NB4 (cell line): ENCODE measurements around the gene NPL.

ENCODE experiments used
- CTCF ChIP-seq: IDR thresholded peaks from one replicate; pipeline ENCODE4 v1.5.1; 2012; ENCODE audit warnings: low read depth, low read length
- MAX ChIP-seq: IDR thresholded peaks from 2 replicates; pipeline ENCODE4 v1.6.1; 2011; ENCODE audit warnings: low read depth, low read length
- MYC ChIP-seq: IDR thresholded peaks from 2 replicates; pipeline ENCODE4 v1.6.1; 2011; ENCODE audit warnings: low read depth, low read length
- POLR2A ChIP-seq: IDR thresholded peaks from 2 replicates; pipeline ENCODE4 v1.6.1; 2011; ENCODE audit warnings: mild to moderate bottlenecking; ENCODE audit not compliant: insufficient read length; ENCODE audit errors: extremely low read depth

DNA sequence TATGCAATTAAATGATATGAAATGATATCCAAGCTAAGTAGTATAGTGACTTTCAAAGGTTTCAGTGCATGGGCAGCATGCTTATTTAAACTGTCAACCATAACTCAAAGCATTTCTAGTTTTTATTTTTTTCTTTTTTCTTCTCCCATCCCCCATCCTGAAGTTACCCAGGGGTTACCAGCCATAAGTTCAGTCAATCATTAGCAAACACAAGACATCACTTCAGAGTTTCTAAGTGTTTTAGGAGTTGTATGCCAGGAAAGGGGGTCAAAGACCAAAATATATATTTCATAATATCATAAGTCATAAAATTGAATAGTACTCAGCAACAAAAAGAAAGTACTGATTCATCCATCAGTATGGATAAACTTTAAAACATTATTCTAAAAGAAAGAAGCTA lies 78.3 kb downstream of the NPL start:
- TF ChIP-seq CTCF (no peak), MAX (no peak), POLR2A (no peak), MYC (no peak)
